BLaER1 (cell line): Measurements from ENCODE around the gene TMED9.
"Not testable (repeated sequence)": the region's sequence is repeated elsewhere in the genome, so short reads cannot be mapped to it uniquely, and the experiment has no call there.

Experiments used
- H3K27ac ChIP-seq: shearing (Covaris generic); formaldehyde crosslinking; 2 replicates; pipeline ENCODE4 v1.8.1; 2022
- H3K27me3 ChIP-seq: shearing (Covaris generic); formaldehyde crosslinking; 2 replicates; pipeline ENCODE4 v1.8.1; 2022
- H3K36me3 ChIP-seq: shearing (Covaris generic); formaldehyde crosslinking; 2 replicates; pipeline ENCODE4 v1.8.1; 2022
- H3K4me1 ChIP-seq: shearing (Covaris generic); formaldehyde crosslinking; 2 replicates; pipeline ENCODE4 v1.8.1; 2022
- H3K4me2 ChIP-seq: shearing (Covaris generic); formaldehyde crosslinking; 2 replicates; pipeline ENCODE4 v1.8.1; 2022
- H3K4me3 ChIP-seq: shearing (Covaris generic); formaldehyde crosslinking; 2 replicates; pipeline ENCODE4 v1.8.1; 2022
- H3K9ac ChIP-seq: shearing (Covaris generic); formaldehyde crosslinking; 2 replicates; pipeline ENCODE4 v1.8.1; 2022
- H3K9me3 ChIP-seq: shearing (Covaris generic); formaldehyde crosslinking; 2 replicates; pipeline ENCODE4 v1.8.1; 2022
- H4K20me1 ChIP-seq: shearing (Covaris generic); formaldehyde crosslinking; 2 replicates; pipeline ENCODE4 v1.8.1; 2022
- Cebpa-rat ChIP-seq: shearing (Covaris generic); IDR thresholded peaks from 2 replicates; pipeline ENCODE4 v1.8.1; 2022

The TMED9 gene

GRCh38 chr5:177553671-177554429, 38.2 kb upstream of the TMED9 start:
- Histone ChIP-seq H3K27ac (peak overlapping the region; percentile 92), H3K4me1 (peaks cover 34% of the 10 kb centered on the region)

DNA sequence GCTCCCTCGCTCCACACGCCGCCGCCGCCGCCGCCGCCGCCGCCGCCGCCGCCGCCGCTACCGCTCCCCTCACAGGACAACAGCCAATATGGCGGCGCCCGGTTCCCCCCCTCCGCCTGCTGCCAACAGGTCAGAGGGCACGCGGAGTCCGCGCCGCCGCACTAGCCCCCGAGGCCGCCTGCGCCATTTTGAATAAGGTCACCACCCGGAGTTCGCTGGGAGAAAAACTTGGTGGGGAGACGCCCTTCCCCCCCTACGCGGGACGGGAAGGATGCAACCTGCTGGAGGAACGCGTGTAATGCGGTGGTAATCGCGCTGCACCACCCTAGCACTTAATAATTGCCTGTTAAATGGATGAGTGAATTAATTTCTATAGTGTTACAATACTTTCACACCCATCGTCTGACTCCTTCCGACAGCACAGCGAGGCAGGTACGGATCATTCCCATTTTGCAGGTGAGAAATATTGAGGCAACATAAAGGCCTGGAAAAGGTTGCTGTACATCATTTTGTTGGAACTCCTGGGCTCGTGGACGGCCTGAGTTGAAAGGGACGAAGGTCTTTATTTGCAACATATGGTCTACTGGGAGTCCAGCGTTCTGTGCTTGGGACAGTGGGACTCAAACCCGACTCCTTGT, 37.4 kb upstream of the TMED9 start, which contains the start of gene FAM193B:
Gene FAM193B (minus strand): TSS at position 90 of the 638 bp plus-strand sequence. CDS start 105 bp downstream, outside the sequence.
- H3K27ac ChIP-seq, result peak within 1 kb of the TSS; percentile 92
- H3K4me2 ChIP-seq, result peak within 1 kb of the TSS; percentile 92
- peaks cover 34% of the 10 kb centered on the region for H3K36me3 ChIP-seq
- peak within 1 kb of the TSS; percentile 94 for H3K9ac ChIP-seq
- no peaks in the 10 kb centered on the region for H3K9me3 ChIP-seq
- no peak for TF ChIP-seq Cebpa-rat
- no peaks in the 10 kb centered on the region for H3K27me3 ChIP-seq
- H3K4me1 ChIP-seq, result peaks cover 27% of the 10 kb centered on the region
- peak within 1 kb of the TSS; percentile 97 for H3K4me3 ChIP-seq
- peaks cover 46% of the 10 kb centered on the region for H4K20me1 ChIP-seq

More at GRCh38 chr5:177553671-177554429, 38.2 kb upstream of the TMED9 start:
- Histone ChIP-seq H4K20me1 (peaks cover 53% of the 10 kb centered on the region), H3K4me2 (peak overlapping the region; percentile 92), H3K4me3 (peak overlapping the region; percentile 97), H3K9ac (peak overlapping the region; percentile 94), H3K27me3 (no peaks in the 10 kb centered on the region), H3K9me3 (no peaks in the 10 kb centered on the region), H3K36me3 (peaks cover 39% of the 10 kb centered on the region)
- no peak for TF ChIP-seq Cebpa-rat

DNA sequence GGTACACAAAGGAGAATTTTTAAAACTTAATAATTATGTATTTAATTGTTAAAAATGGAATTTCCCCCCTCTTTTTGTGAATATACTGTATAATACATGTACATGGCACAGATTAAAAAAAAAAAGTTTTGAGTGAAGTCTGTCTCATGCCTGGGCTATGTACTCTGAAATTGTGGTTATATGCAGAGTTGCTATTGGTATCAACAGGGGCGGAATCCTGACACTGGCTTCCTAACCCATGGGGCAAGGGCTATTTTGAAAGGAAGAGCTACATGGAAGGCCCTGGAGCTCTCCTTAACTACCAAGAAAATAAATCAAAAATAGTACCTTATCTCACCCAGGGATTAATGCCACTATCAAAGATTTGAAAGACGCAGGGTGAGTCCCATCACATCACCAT, 36.8 kb upstream of the TMED9 start:
- no peak for TF ChIP-seq Cebpa-rat
- Histone ChIP-seq H3K27me3 (no peaks in the 10 kb centered on the region), H3K27ac (no peak overlapping the region), H3K4me1 (peaks cover 27% of the 10 kb centered on the region), H3K9ac (no peak overlapping the region), H3K4me2 (peak overlapping the region; percentile 92), H4K20me1 (peaks cover 39% of the 10 kb centered on the region), H3K4me3 (no peak overlapping the region), H3K36me3 (peaks cover 28% of the 10 kb centered on the region), H3K9me3 (no peaks in the 10 kb centered on the region)

GRCh38 chr5:177555665-177556064, 36.3 kb upstream of the TMED9 start:
- H3K4me3 ChIP-seq, result no peak overlapping the region
- no peaks in the 10 kb centered on the region for H3K27me3 ChIP-seq
- H3K36me3 ChIP-seq, result peaks cover 23% of the 10 kb centered on the region
- no peak overlapping the region for H3K27ac ChIP-seq
- no peak overlapping the region for H3K9ac ChIP-seq
- H3K4me1 ChIP-seq, result peaks cover 25% of the 10 kb centered on the region
- no peak for TF ChIP-seq Cebpa-rat
- H3K4me2 ChIP-seq, result no peak overlapping the region
- H3K9me3 ChIP-seq, result no peaks in the 10 kb centered on the region
- H4K20me1 ChIP-seq, result peaks cover 35% of the 10 kb centered on the region

GRCh38 chr5:177557041-177557647, 34.9 kb upstream of the TMED9 start:
- Histone ChIP-seq H3K9ac (no peak overlapping the region), H3K4me2 (no peak overlapping the region)

GRCh38 chr5:177557796-177558195, 34.2 kb upstream of the TMED9 start:
- Histone ChIP-seq H4K20me1 (peaks cover 14% of the 10 kb centered on the region), H3K9ac (no peak overlapping the region), H3K4me1 (peaks cover 15% of the 10 kb centered on the region), H3K4me2 (no peak overlapping the region), H3K36me3 (0 out of 2 replicates have a peak, but pooled peaks cover 2% of the 10 kb centered on the region), H3K4me3 (no peak overlapping the region), H3K27ac (no peak overlapping the region), H3K9me3 (peaks cover 15% of the 10 kb centered on the region; the same call in 1 of the 2 replicates), H3K27me3 (no peaks in the 10 kb centered on the region)
- TF ChIP-seq Cebpa-rat, result no peak

More at GRCh38 chr5:177557041-177557647, 34.9 kb upstream of the TMED9 start:
- no peak overlapping the region for H3K27ac ChIP-seq
- peaks cover 20% of the 10 kb centered on the region for H4K20me1 ChIP-seq
- no peaks in the 10 kb centered on the region for H3K27me3 ChIP-seq
- H3K9me3 ChIP-seq, result peaks cover 11% of the 10 kb centered on the region; the same call in 1 of the 2 replicates
- peaks cover 8% of the 10 kb centered on the region; the same call in 1 of the 2 replicates for H3K36me3 ChIP-seq
- peaks cover 22% of the 10 kb centered on the region for H3K4me1 ChIP-seq
- no peak overlapping the region for H3K4me3 ChIP-seq
- no peak for TF ChIP-seq Cebpa-rat

DNA sequence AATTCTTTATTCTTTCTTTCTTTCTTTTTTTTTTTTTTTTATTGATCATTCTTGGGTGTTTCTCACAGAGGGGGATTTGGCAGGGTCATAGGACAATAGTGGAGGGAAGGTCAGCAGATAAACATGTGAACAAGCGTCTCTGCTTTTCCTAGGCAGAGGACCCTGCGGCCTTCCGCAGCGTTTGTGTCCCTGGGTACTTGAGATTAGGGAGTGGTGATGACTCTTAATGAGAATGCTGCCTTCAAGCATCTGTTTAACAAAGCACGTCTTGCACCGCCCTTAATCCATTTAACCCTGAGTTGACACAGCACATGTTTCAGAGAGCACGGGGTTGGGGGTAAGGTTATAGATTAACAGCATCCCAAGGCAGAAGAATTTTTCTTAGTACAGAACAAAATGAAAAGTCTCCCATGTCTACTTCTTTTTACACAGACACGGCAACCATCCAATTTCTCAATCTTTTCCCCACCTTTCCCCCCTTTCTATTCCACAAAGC, 32.5 kb upstream of the TMED9 start:
- not testable (repeated sequence) for H4K20me1 ChIP-seq, H3K4me3 ChIP-seq, H3K27me3 ChIP-seq, H3K27ac ChIP-seq, H3K4me2 ChIP-seq, H3K9ac ChIP-seq, H3K36me3 ChIP-seq, H3K4me1 ChIP-seq
- H3K9me3 ChIP-seq, result peaks cover 15% of the 10 kb centered on the region; the same call in 1 of the 2 replicates

DNA sequence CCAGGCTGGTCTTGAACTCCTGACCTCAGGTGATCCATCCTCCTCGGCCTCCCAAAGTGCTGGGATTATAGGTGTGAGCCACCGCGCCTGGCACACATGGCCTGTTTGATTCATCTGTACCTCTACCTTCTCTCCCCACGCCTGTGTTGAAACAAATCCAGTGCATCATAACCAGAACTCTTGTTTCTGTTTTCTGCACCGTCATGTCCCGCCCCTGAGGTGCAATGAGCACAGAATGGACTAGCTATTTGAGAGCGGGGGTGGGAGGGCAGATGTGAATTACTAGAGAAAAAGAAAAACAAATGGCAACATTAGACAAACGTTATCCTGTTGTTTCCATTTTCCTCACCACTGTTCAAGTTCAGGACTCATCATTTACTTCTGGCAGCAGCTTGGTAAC, 27.0 kb upstream of the TMED9 start:
- H3K27me3 ChIP-seq, result no peaks in the 10 kb centered on the region
- H3K9ac ChIP-seq, result no peak overlapping the region
- H3K4me3 ChIP-seq, result no peak overlapping the region
- no peak overlapping the region for H3K27ac ChIP-seq
- no peaks in the 10 kb centered on the region for H3K4me1 ChIP-seq
- H3K9me3 ChIP-seq, result peaks cover 15% of the 10 kb centered on the region; the same call in 1 of the 2 replicates
- no peaks in the 10 kb centered on the region for H4K20me1 ChIP-seq
- TF ChIP-seq Cebpa-rat, result no peak
- no peak overlapping the region for H3K4me2 ChIP-seq
- no peaks in the 10 kb centered on the region for H3K36me3 ChIP-seq

DNA sequence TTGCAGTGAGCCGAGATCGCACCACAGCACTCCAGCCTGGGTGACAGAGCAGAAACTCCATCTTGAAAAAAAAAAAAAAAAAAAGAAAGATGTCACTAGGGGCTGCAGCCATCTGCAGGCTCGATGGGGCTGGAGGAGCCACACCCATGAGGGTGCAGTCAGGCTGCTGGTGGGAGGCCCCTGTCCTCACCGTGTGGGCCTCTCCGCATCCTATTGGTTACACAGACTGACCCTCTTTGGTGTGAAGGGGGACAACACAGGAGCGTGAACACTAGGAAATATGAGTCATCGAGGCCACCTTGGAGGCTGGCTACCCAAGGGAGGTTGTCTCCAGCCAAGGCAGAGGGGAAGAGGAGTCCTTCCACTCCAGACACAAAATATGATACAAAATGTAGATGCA, 23.7 kb upstream of the TMED9 start:
- Histone ChIP-seq H3K27me3 (no peaks in the 10 kb centered on the region), H3K4me2 (no peak overlapping the region), H3K36me3 (no peaks in the 10 kb centered on the region), H3K27ac (no peak overlapping the region), H3K9ac (no peak overlapping the region), H3K9me3 (no peaks in the 10 kb centered on the region), H3K4me1 (no peaks in the 10 kb centered on the region), H4K20me1 (no peaks in the 10 kb centered on the region), H3K4me3 (no peak overlapping the region)
- TF ChIP-seq Cebpa-rat, result no peak
